ENCODE measurements around the gene SLC17A5.

- TF ChIP-seq EZH2 (IDR thresholded peaks at IDR 0.05; ENCODE audit: borderline replicate concordance, low read depth, low read length, severe bottlenecking) (no peak), POLR2A (IDR thresholded peaks at IDR 0.05; ENCODE audit: low read depth, low read length) (no peak), MYC (IDR thresholded peaks at IDR 0.05; ENCODE audit: low read depth, low read length) (no peak), POLR2AphosphoS5 (IDR thresholded peaks at IDR 0.05; ENCODE audit: insufficient read depth, low read depth, low read length) (no peak), MAX (IDR thresholded peaks at IDR 0.05; ENCODE audit: insufficient read depth, insufficient read length) (no peak), JUN (IDR thresholded peaks at IDR 0.05; ENCODE audit: borderline replicate concordance, insufficient read depth, insufficient read length, low read depth) (no peak), FOS (IDR thresholded peaks at IDR 0.05; ENCODE audit: borderline replicate concordance, insufficient read depth, low read length) (no peak), GATA2 (IDR thresholded peaks at IDR 0.05; ENCODE audit: insufficient read depth, insufficient read length, low read depth, low read length) (no peak)
- TF ChIP-seq, protein P1, sequence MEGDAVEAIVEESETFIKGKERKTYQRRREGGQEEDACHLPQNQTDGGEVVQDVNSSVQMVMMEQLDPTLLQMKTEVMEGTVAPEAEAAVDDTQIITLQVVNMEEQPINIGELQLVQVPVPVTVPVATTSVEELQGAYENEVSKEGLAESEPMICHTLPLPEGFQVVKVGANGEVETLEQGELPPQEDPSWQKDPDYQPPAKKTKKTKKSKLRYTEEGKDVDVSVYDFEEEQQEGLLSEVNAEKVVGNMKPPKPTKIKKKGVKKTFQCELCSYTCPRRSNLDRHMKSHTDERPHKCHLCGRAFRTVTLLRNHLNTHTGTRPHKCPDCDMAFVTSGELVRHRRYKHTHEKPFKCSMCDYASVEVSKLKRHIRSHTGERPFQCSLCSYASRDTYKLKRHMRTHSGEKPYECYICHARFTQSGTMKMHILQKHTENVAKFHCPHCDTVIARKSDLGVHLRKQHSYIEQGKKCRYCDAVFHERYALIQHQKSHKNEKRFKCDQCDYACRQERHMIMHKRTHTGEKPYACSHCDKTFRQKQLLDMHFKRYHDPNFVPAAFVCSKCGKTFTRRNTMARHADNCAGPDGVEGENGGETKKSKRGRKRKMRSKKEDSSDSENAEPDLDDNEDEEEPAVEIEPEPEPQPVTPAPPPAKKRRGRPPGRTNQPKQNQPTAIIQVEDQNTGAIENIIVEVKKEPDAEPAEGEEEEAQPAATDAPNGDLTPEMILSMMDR (IDR thresholded peaks at IDR 0.05; ENCODE audit: extremely low read depth in 1 of 2, insufficient read depth in 1 of 2, low read depth in 1 of 2, low read length in 2 of 2) = no peak
Measured at GRCh38 chr6:73579389-73579788, 74.4 kb downstream of the SLC17A5 start.
